Coronary artery (tissue), 2 donors: ENCODE data around the gene CPED1.

Source experiments
- DNase-seq: peaks from one replicate; pipeline ENCODE4 v3.0.0-alpha.2; 2017; ENCODE audit warnings: low spot score
- H3K27ac ChIP-seq, 2 donors: fragments of 200-600 bp; sonication (generic); one replicate each; pipeline ENCODE4 v1.5.1; 2016 to 2019
- H3K4me3 ChIP-seq: fragments of 200-600 bp; sonication (generic); 2 replicates; pipeline ENCODE4 v1.5.1; 2016; ENCODE audit warnings: mild to moderate bottlenecking, moderate library complexity
- TF ChIP-seq, protein P1 (sequence below): fragments of 200-600 bp; sonication (generic); IDR thresholded peaks from one replicate; pipeline ENCODE4 v1.5.1; 2019; ENCODE audit warnings: antibody characterized with exemption

CPED1 gene

DNA sequence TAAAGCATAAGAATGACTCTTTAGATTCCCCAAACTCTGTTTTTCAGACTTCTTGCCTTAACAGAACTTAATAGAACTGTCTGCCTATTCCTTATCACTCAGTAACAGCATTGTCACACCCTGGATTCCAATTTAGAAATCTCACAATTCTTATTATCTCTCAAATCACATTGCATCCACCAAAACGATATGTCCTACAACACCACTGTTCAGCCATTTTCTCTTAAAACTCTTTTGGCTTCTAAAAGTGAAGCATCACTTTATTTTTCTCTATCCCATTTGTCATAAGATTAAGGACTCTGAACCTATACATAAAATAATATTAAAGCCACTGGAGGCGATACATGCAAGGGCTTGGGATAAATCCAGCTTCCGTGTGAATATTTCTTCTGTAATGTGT lies 1.2 kb upstream of the CPED1 start:
- Histone ChIP-seq H3K27ac (peak overlapping the region; percentile 96 to 97), H3K4me3 (no peak overlapping the region)
- TF ChIP-seq, protein P1, sequence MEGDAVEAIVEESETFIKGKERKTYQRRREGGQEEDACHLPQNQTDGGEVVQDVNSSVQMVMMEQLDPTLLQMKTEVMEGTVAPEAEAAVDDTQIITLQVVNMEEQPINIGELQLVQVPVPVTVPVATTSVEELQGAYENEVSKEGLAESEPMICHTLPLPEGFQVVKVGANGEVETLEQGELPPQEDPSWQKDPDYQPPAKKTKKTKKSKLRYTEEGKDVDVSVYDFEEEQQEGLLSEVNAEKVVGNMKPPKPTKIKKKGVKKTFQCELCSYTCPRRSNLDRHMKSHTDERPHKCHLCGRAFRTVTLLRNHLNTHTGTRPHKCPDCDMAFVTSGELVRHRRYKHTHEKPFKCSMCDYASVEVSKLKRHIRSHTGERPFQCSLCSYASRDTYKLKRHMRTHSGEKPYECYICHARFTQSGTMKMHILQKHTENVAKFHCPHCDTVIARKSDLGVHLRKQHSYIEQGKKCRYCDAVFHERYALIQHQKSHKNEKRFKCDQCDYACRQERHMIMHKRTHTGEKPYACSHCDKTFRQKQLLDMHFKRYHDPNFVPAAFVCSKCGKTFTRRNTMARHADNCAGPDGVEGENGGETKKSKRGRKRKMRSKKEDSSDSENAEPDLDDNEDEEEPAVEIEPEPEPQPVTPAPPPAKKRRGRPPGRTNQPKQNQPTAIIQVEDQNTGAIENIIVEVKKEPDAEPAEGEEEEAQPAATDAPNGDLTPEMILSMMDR = no peak
- no peak for DNase-seq

DNA sequence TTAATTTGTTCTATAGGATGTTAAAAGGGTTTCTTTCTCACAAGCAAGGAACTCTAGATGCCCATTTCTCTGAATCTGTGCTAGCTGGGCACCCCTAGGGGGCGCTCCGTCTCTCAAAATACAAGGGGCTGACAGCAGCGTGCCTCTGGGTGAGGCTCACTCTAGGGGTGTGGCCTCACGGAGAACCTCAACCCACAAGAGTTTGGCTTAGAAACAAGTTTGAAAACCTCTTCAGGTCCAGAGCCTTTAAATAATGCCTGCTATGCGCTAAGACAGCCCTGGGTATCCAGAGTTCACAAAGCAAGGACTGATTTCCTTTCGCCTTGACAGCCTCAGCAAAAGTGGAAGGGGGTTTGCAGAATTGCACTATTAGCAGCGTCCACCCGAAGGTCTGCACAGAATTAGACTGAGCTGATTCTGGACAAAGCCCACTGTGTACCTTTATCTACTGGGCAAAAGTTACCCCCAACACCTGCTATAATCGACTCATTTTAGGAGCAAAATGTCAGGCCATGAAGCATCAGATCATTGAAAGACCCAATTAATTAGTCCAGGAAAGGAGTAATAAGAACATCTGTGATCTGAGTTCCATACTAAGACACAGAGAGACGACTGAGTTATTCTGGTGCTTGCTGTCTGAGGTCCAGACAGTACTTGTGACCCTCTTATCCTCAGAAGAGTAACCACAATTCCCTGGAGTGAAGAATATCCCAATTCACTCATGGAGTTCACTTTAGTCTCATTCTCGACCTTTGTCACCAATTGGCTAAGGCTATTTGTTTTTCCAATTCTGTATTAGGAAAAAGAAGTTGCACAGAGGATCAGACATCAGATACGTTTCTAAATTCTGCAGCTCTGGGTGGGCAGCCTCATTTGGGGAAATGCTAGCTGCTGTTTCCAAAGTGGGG lies 574 bp upstream of the CPED1 start:
- TF ChIP-seq, protein P1 = peak; percentile 61
- peak overlapping the region; percentile 96 to 97 for H3K27ac ChIP-seq
- peak; percentile 92 for DNase-seq
- H3K4me3 ChIP-seq = peak overlapping the region; percentile 83

GRCh38 chr7:120989257-120990220 lies 1.0 kb downstream of the CPED1 start:
- peak overlapping the region; percentile 96 to 97 for H3K27ac ChIP-seq
- peak overlapping the region; percentile 83 for H3K4me3 ChIP-seq
- DNase-seq = peak; percentile 77
- TF ChIP-seq, protein P1 = no peak

DNA sequence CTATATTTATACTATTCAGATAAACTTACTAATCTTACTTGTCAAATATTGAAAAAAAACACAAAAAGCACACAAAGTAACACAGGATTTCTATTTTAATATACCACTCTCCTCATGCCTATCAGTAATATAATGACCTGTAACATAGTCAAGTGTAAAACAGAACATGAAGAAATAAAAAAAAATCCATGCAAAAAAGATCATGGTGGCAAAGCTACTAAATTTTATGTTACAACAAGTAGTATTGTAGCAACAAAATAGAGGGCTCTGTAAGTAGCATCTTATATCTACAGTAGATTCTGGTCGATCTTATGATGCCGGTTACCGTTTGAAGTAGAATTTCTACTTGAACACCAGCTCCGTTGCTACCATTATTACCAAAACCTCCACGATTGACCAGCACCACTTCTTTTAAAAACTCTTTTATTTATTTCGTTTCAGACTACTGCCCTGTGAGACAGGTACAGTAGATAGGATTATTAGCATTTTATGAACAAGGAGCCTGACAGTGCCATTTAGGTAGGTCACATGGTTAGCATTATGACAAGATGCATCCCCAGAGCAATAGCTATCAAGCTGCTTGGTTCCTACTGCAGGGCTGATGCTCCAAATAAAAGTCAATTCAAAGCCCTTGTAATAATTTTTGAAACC lies 2.1 kb downstream of the CPED1 start:
- DNase-seq = no peak
- Histone ChIP-seq H3K4me3 (peak overlapping the region; percentile 83), H3K27ac (peak overlapping the region; percentile 96 to 97)
- TF ChIP-seq, protein P1 = no peak

DNA sequence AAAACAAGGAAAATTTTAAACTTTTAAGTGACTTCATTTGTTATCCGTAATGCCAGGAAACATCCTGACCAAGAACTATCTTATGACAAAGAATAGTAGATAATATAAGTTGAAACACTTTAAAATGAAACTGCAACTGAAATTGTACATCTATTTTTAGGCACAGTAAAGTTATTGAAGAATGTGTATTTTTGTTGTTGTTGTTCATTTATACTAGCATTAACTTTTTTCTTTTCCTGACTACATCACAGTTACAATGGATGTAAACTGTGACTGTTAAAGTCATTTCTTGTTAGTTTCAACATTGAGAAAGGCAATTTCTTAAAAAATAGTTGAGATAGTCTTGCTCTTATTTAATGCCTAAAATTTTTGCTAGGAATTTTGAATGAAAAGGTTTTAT lies 2.6 kb downstream of the CPED1 start:
- no peak for DNase-seq
- Histone ChIP-seq H3K27ac (peak overlapping the region; percentile 96 to 97), H3K4me3 (peak overlapping the region; percentile 83)
- TF ChIP-seq, protein P1 = no peak

GRCh38 chr7:120991581-120991980 lies 3.1 kb downstream of the CPED1 start:
- TF ChIP-seq, protein P1 = no peak
- peak overlapping the region; percentile 83 for H3K4me3 ChIP-seq
- DNase-seq = no peak
- peak overlapping the region; percentile 96 to 97 for H3K27ac ChIP-seq
